ENCODE data around the gene SGMS1.
"Not testable (repeated sequence)": the region's sequence is repeated elsewhere in the genome, so short reads cannot be mapped to it uniquely, and the experiment has no call there.

SGMS1 gene

GRCh38 chr10:50355693-50356480 is 267.9 kb downstream of the SGMS1 start:
- intact Hi-C loops (cut with micrococcal nuclease); H3K27ac Mint-ChIP-seq; H3K27me3 Mint-ChIP-seq; H3K4me3 Mint-ChIP-seq: not testable (repeated sequence)
- Mint-ChIP-seq H3K4me1 (ENCODE audit: low read depth) (peaks cover 17% of the 10 kb centered on the region), H3K36me3 (ENCODE audit: low read depth) (peaks cover 22% of the 10 kb centered on the region), H3K9me3 (peaks cover 25% of the 10 kb centered on the region)

GRCh38 chr10:50351483-50352146 is 272.1 kb downstream of the SGMS1 start:
- Mint-ChIP-seq H3K36me3 (ENCODE audit: low read depth) (peaks cover 41% of the 10 kb centered on the region), H3K27ac (no peak overlapping the region)
- intact Hi-C loops (cut with micrococcal nuclease) = no loop called here

DNA sequence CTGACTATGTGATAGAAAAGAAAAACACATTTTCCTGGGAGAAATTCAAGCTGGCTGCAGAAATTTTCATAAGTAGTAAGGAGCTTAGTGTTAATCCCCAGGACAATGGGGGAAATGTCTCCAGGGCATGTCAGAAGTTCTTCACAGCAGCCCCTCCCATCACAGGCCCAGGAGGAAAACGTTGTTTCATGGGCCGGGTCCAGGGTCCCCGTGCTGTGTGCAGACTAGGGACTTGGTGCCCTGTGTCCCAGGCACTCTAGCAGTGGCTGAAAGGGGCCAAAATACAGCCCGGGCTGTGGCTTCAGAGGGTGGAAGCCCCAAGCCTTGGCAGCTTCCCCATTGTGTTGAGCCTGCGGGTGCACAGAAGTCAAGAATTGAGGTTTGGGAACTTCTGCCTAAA is 273.4 kb downstream of the SGMS1 start:
- Mint-ChIP-seq H3K4me1 (ENCODE audit: low read depth) (peaks cover 37% of the 10 kb centered on the region), H3K9me3 (peaks cover 29% of the 10 kb centered on the region), H3K4me3 (no peak overlapping the region), H3K27me3 (no peaks in the 10 kb centered on the region), H3K36me3 (ENCODE audit: low read depth) (peaks cover 33% of the 10 kb centered on the region), H3K27ac (no peak overlapping the region)
- intact Hi-C loops (cut with micrococcal nuclease) = no loop called here

More at GRCh38 chr10:50351483-50352146, 272.1 kb downstream of the SGMS1 start:
- Mint-ChIP-seq H3K4me1 (ENCODE audit: low read depth) (peaks cover 37% of the 10 kb centered on the region), H3K9me3 (peaks cover 38% of the 10 kb centered on the region), H3K27me3 (no peaks in the 10 kb centered on the region), H3K4me3 (no peak overlapping the region)

GRCh38 chr10:50349554-50349953 is 274.2 kb downstream of the SGMS1 start:
- H3K27me3 Mint-ChIP-seq = no peaks in the 10 kb centered on the region
- H3K36me3 Mint-ChIP-seq (ENCODE audit: low read depth) = peaks cover 28% of the 10 kb centered on the region
- no peak overlapping the region for H3K4me3 Mint-ChIP-seq
- no peak overlapping the region for H3K27ac Mint-ChIP-seq
- peaks cover 23% of the 10 kb centered on the region for H3K9me3 Mint-ChIP-seq
- peaks cover 37% of the 10 kb centered on the region for H3K4me1 Mint-ChIP-seq (ENCODE audit: low read depth)
- intact Hi-C loops (cut with micrococcal nuclease) = no loop called here

GRCh38 chr10:50347394-50347802 is 276.4 kb downstream of the SGMS1 start:
- Mint-ChIP-seq H3K4me3 (no peak overlapping the region), H3K9me3 (peaks cover 23% of the 10 kb centered on the region), H3K27me3 (no peaks in the 10 kb centered on the region), H3K27ac (no peak overlapping the region), H3K4me1 (ENCODE audit: low read depth) (peaks cover 37% of the 10 kb centered on the region), H3K36me3 (ENCODE audit: low read depth) (peaks cover 50% of the 10 kb centered on the region)
- intact Hi-C loops (cut with micrococcal nuclease) = no loop called here

- no peak overlapping the region for H3K4me3 Mint-ChIP-seq
- no peaks in the 10 kb centered on the region for H3K27me3 Mint-ChIP-seq
- H3K27ac Mint-ChIP-seq = no peak overlapping the region
- peaks cover 55% of the 10 kb centered on the region for H3K36me3 Mint-ChIP-seq (ENCODE audit: low read depth)
- peaks cover 23% of the 10 kb centered on the region for H3K9me3 Mint-ChIP-seq
- H3K4me1 Mint-ChIP-seq (ENCODE audit: low read depth) = peaks cover 37% of the 10 kb centered on the region
- intact Hi-C loops (cut with micrococcal nuclease) = no loop called here
Observed at GRCh38 chr10:50346942-50347341, 276.8 kb downstream of the SGMS1 start.

GRCh38 chr10:50345545-50345944 is 278.2 kb downstream of the SGMS1 start:
- Mint-ChIP-seq H3K4me1 (ENCODE audit: low read depth) (peaks cover 34% of the 10 kb centered on the region), H3K4me3 (no peak overlapping the region), H3K9me3 (peaks cover 13% of the 10 kb centered on the region), H3K27ac (no peak overlapping the region), H3K27me3 (no peaks in the 10 kb centered on the region), H3K36me3 (ENCODE audit: low read depth) (peaks cover 54% of the 10 kb centered on the region)
- intact Hi-C loops (cut with micrococcal nuclease) = no loop called here

- no peak overlapping the region for H3K4me3 Mint-ChIP-seq
- intact Hi-C loops (cut with micrococcal nuclease) = no loop called here
- H3K27ac Mint-ChIP-seq = no peak overlapping the region
- no peaks in the 10 kb centered on the region for H3K9me3 Mint-ChIP-seq
- peaks cover 40% of the 10 kb centered on the region for H3K4me1 Mint-ChIP-seq (ENCODE audit: low read depth)
- H3K36me3 Mint-ChIP-seq (ENCODE audit: low read depth) = peaks cover 52% of the 10 kb centered on the region
- no peaks in the 10 kb centered on the region for H3K27me3 Mint-ChIP-seq
Observed at GRCh38 chr10:50343702-50344331, 279.9 kb downstream of the SGMS1 start.

- Mint-ChIP-seq H3K27ac (no peak overlapping the region), H3K27me3 (no peaks in the 10 kb centered on the region), H3K36me3 (ENCODE audit: low read depth) (peaks cover 63% of the 10 kb centered on the region), H3K4me3 (no peak overlapping the region), H3K9me3 (no peaks in the 10 kb centered on the region), H3K4me1 (ENCODE audit: low read depth) (peaks cover 34% of the 10 kb centered on the region)
- intact Hi-C loops (cut with micrococcal nuclease) = no loop called here
Observed at GRCh38 chr10:50341987-50342386, 281.8 kb downstream of the SGMS1 start.

- H3K27me3 Mint-ChIP-seq = no peaks in the 10 kb centered on the region
- no peak overlapping the region for H3K4me3 Mint-ChIP-seq
- H3K27ac Mint-ChIP-seq = no peak overlapping the region
- intact Hi-C loops (cut with micrococcal nuclease) = no loop called here
- no peaks in the 10 kb centered on the region for H3K9me3 Mint-ChIP-seq
- peaks cover 55% of the 10 kb centered on the region for H3K4me1 Mint-ChIP-seq (ENCODE audit: low read depth)
- peaks cover 60% of the 10 kb centered on the region for H3K36me3 Mint-ChIP-seq (ENCODE audit: low read depth)
Observed at GRCh38 chr10:50336140-50336539, 287.6 kb downstream of the SGMS1 start.

DNA sequence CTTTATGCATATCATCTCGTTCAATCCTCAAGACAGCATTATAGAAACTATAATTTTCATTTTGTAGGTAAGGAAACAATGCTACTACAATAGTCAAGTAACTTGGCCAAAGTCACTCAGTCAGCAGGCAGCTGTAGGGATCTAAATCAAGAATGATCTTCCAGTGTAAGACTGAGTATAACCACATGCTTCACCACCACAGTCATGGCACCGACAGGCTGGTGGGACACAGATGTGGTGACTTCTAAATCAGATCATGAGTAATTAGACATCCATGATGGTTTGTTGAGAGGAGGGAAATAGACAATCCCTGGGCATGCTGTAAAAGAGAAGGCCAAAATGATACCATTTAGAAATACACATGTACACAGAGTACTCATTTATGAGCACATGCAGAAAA is 288.4 kb downstream of the SGMS1 start:
- H3K4me1 Mint-ChIP-seq (ENCODE audit: low read depth) = peaks cover 49% of the 10 kb centered on the region
- intact Hi-C loops (cut with micrococcal nuclease) = no loop called here
- no peak overlapping the region for H3K4me3 Mint-ChIP-seq
- H3K27ac Mint-ChIP-seq = no peak overlapping the region
- H3K27me3 Mint-ChIP-seq = no peaks in the 10 kb centered on the region
- peaks cover 55% of the 10 kb centered on the region for H3K36me3 Mint-ChIP-seq (ENCODE audit: low read depth)
- H3K9me3 Mint-ChIP-seq = no peaks in the 10 kb centered on the region

DNA sequence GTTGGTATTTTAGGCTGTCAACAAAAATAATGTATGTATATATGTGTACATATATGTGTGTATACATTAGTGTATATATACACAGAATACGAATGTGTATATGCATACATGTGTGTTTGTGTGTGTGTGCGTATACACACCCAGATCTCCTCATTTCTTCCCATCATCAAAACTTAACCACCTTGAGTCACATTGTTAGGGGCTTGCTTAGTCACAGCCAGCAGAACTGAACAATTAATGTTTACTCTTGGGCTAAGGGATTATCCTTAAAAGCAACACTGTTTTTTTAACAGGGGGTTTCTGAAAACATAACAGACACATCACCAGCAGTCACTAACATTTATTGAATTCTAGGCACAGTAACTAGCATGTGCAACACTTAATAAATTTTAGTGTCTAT is 289.5 kb downstream of the SGMS1 start:
- Mint-ChIP-seq H3K36me3 (ENCODE audit: low read depth) (peaks cover 46% of the 10 kb centered on the region), H3K27me3 (no peaks in the 10 kb centered on the region), H3K27ac (no peak overlapping the region), H3K4me3 (no peak overlapping the region), H3K4me1 (ENCODE audit: low read depth) (peaks cover 39% of the 10 kb centered on the region), H3K9me3 (no peaks in the 10 kb centered on the region)
- intact Hi-C loops (cut with micrococcal nuclease) = no loop called here

DNA sequence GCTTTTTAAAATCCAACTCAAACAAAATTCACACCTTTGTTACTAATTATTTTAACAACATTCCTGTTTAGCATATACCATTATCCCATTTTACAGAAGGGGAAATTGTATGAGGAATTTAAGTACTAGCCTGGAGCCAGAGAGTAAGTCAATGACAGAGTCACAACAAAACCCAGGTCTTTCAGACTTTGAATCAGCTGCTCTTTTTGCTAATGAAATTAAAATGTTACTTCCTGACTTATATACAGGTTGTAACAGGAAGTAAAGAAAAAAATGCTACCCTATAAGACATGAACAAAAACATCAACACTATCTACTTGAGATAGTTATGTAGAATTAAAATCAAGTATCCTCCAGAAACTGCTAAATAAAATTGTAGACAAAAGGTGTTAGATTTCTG is 289.9 kb downstream of the SGMS1 start:
- H3K4me1 Mint-ChIP-seq (ENCODE audit: low read depth) = peaks cover 35% of the 10 kb centered on the region

DNA sequence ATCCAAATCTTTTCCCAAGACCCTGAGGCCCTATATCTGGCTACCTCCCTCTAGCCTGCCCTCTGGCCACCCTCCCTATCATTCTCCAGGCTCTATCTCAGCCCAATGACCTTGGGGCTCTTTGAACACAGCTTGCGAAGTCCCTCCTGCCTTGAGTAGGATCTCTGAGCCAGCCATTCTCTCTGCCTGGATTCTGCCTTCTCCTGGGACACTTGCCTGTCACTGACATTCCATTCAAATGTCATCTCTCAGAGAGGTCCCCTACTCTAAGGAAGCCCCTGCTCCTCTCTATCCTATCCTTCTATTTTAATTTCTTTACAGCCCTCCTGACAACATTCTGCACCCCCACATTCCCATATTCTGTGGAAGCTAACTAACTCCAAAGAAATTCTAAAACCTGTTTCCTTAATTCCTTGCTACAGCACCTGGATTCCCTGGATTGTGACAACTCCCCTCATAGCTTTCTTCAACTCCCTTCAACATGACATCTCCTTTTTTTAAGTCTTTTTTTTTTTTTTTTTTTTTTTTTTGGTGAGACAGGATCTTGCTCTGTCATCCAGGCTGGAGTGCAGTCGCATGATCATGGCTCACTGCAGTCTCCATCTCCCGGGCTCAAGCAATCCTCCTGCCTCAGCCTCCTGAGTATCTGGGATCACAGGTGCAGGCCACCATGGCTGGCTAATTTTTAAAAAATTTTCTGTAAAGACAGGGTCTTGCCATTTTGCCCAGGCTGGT is 291.5 kb downstream of the SGMS1 start:
- Mint-ChIP-seq H3K27me3 (no peaks in the 10 kb centered on the region), H3K4me1 (ENCODE audit: low read depth) (peaks cover 31% of the 10 kb centered on the region), H3K36me3 (ENCODE audit: low read depth) (peaks cover 40% of the 10 kb centered on the region), H3K27ac (no peak overlapping the region), H3K4me3 (no peak overlapping the region), H3K9me3 (no peaks in the 10 kb centered on the region)
- intact Hi-C loops (cut with micrococcal nuclease) = no loop called here

More for the DNA sequence above, 289.9 kb downstream of the SGMS1 start:
- Mint-ChIP-seq H3K4me3 (no peak overlapping the region), H3K27ac (no peak overlapping the region), H3K36me3 (ENCODE audit: low read depth) (peaks cover 42% of the 10 kb centered on the region), H3K27me3 (no peaks in the 10 kb centered on the region), H3K9me3 (no peaks in the 10 kb centered on the region)
- intact Hi-C loops (cut with micrococcal nuclease) = no loop called here
